Umbilical cord (tissue), 2 donors: ENCODE results near the gene WRAP53. TPM values are rescaled to one million over a fixed set of nuclear protein-coding genes. Genes with fewer than 3 reads are reported as not detected.

ENCODE experiments used
- DNase-seq: peaks from one replicate; pipeline ENCODE4 v3.0.0-alpha.2; 2015; ENCODE audit warnings: low spot score
- total RNA-seq: library from RNA; depleted of rRNA; stranded (reverse); fragments of >200 nt; gene quantifications from one replicate; pipeline ENCODE4 v1.2.3, GENCODE V29; 2014; ENCODE audit warnings: low replicate concordance; ENCODE audit not compliant: insufficient read depth

Gene WRAP53
- total RNA-seq, 1 donor from 2014 or later: 2.4 TPM

GRCh38 chr17:7707858-7708750, 19.8 kb downstream of the WRAP53 start:
- DNase-seq: no peak

GRCh38 chr17:7709031-7709430, 20.8 kb downstream of the WRAP53 start:
- no peak for DNase-seq

GRCh38 chr17:7710301-7710700, 22.0 kb downstream of the WRAP53 start:
- no peak for DNase-seq

- DNase-seq: no peak
Observed at GRCh38 chr17:7711051-7711755, 22.9 kb downstream of the WRAP53 start.

- no peak for DNase-seq
Observed at GRCh38 chr17:7712111-7712771, 24.0 kb downstream of the WRAP53 start.

GRCh38 chr17:7713782-7714181, 25.5 kb downstream of the WRAP53 start:
- DNase-seq: no peak

GRCh38 chr17:7714721-7715594, 26.7 kb downstream of the WRAP53 start:
- no peak for DNase-seq

- DNase-seq: no peak
Observed at GRCh38 chr17:7715936-7716886, 27.9 kb downstream of the WRAP53 start.

GRCh38 chr17:7716901-7717755, 28.9 kb downstream of the WRAP53 start, which contains the start of gene DNAH2:
DNAH2 (plus strand) TSS chr17:7717744; CDS start chr17:7719735, 1,991 bp downstream.
- DNase-seq: peak; percentile 96

- DNase-seq: peak; percentile 33
Observed at GRCh38 chr17:7717756-7718350, 29.6 kb downstream of the WRAP53 start.

- no peak for DNase-seq
Observed at GRCh38 chr17:7719661-7720060, 31.4 kb downstream of the WRAP53 start.

- DNase-seq: no peak
Observed at GRCh38 chr17:7720125-7720524, 31.8 kb downstream of the WRAP53 start.

- no peak for DNase-seq
Observed at GRCh38 chr17:7721612-7722011, 33.3 kb downstream of the WRAP53 start.

GRCh38 chr17:7727886-7728285, 39.6 kb downstream of the WRAP53 start:
- no peak for DNase-seq

- no peak for DNase-seq
Observed at GRCh38 chr17:7729816-7730215, 41.5 kb downstream of the WRAP53 start.

GRCh38 chr17:7732981-7733539, 44.8 kb downstream of the WRAP53 start:
- DNase-seq: peak; percentile 29

- DNase-seq: no peak
Observed at GRCh38 chr17:7737601-7738000, 49.3 kb downstream of the WRAP53 start.

- DNase-seq: no peak
Observed at GRCh38 chr17:7739746-7740145, 51.5 kb downstream of the WRAP53 start.
